DND-41 (cell line): ENCODE results near the gene NFKBIZ.

Experiments
- EZH2 ChIP-seq: IDR thresholded peaks from 3 replicates; pipeline ENCODE4 v1.6.1; 2012; ENCODE audit warnings: borderline replicate concordance, low read depth, mild to moderate bottlenecking, moderate library complexity, low read length, inconsistent platforms; ENCODE audit not compliant: severe bottlenecking
- TF ChIP-seq, protein P1 (sequence below): IDR thresholded peaks from 2 replicates; pipeline ENCODE4 v1.5.1; 2012; ENCODE audit warnings: borderline replicate concordance, low read length, moderate library complexity, mild to moderate bottlenecking; ENCODE audit not compliant: poor library complexity, severe bottlenecking; ENCODE audit errors: extremely low read depth

GRCh38 chr3:101868534-101869464 lies 19.5 kb downstream of the NFKBIZ start:
- TF ChIP-seq, protein P1, sequence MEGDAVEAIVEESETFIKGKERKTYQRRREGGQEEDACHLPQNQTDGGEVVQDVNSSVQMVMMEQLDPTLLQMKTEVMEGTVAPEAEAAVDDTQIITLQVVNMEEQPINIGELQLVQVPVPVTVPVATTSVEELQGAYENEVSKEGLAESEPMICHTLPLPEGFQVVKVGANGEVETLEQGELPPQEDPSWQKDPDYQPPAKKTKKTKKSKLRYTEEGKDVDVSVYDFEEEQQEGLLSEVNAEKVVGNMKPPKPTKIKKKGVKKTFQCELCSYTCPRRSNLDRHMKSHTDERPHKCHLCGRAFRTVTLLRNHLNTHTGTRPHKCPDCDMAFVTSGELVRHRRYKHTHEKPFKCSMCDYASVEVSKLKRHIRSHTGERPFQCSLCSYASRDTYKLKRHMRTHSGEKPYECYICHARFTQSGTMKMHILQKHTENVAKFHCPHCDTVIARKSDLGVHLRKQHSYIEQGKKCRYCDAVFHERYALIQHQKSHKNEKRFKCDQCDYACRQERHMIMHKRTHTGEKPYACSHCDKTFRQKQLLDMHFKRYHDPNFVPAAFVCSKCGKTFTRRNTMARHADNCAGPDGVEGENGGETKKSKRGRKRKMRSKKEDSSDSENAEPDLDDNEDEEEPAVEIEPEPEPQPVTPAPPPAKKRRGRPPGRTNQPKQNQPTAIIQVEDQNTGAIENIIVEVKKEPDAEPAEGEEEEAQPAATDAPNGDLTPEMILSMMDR = no peak
- no peak for TF ChIP-seq EZH2
